ENCODE data around the gene PURA. TPM values are rescaled to one million over a fixed set of nuclear protein-coding genes. Genes with fewer than 3 reads are reported as not detected.

PURA gene
- total RNA-seq, 1 donor from 2014 or later: 30.7 TPM

DNA sequence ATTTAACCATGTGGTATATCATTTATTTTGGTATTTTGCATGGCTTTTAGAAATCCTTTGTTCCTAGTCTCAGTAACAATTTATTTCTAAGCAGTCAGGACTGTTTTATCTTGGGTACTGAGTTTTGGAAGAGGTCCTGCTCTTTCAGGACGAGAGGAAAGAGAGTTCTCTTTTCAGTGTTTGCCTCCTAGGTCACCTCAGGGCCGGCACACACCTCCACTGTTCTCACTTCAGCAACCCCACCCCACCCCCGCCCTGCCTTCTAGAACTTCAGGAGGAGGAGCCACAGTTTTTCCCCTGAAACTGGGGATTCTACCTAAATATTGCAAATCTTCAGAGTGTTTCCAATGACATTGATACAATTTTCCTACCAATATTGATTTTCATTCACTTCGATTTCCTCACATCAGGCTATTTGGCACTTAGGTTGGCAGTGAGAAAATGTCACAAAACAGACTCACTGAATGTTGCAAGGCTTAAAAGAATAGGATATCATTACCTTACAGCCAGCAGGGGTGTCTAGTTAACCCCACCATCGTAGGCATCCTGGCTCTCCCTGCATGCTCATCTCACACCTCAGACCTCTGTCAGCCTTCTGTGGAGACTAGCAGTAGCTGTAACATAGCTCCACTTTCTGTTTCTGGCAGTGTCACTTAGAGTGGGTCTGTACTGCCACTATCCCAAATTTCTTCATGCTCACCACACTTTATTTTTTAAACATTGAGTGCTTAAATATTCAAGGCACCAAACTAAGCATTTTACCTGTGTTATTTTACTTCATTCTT, 17.2 kb downstream of the PURA start:
- DNase-seq (ENCODE audit: low spot score): no peak
- intact Hi-C loops (cut with DNase I): no loop called here

DNA sequence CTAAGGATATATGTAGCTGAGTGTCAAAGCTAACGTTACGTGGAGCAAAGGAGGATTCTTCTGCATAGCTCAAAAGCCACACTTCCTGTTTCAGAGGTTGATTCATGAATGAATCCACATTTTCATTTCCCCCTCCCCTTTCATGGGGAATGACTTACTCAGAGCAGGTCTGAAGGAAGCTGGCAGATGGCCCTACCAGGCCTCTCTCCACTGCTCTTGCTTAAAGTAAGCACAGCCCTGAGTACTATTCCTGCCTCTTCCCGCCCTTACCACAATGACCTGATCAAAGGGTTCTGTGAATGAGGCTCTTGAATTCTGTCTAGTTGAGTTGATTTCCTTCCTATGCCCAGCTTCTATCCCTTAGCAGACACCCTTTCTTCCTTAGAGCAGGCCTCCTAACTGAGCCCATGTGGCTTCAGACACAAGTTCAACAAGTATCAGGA, 18.1 kb downstream of the PURA start:
- no peak for DNase-seq (ENCODE audit: low spot score)
- intact Hi-C loops (cut with DNase I): no loop called here

DNA sequence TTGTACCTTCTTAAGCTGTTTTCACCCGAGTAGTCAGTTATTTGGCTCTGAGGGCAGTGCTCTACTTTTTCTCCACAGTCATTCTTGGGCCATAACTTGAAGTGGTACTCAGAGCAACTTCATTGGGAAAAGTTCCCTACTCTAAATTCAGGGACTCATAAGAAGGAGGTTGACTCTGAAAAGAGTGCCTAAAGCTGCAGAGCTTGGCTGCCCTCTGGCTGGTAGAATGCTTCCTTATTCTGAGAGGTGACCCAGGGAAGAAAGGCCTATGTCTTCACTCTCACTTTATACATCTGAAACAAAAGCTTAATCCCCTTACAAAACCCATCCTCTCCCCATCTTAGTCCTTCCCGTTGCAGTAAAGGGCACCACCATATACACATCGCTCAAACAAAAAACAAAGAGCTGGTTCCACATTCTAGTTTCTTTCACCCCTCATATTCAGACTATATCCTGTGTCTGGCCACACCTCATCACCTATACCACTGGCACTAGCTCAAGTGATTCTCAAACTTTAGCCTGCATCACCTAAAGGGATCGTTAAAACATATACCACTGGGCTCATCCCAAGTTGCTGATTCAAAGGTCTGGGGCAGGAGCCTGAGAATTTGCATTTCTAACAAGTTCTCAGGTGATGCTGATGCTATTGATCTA, 19.7 kb downstream of the PURA start:
- intact Hi-C loops (cut with DNase I): no loop called here
- no peak for DNase-seq (ENCODE audit: low spot score)

DNA sequence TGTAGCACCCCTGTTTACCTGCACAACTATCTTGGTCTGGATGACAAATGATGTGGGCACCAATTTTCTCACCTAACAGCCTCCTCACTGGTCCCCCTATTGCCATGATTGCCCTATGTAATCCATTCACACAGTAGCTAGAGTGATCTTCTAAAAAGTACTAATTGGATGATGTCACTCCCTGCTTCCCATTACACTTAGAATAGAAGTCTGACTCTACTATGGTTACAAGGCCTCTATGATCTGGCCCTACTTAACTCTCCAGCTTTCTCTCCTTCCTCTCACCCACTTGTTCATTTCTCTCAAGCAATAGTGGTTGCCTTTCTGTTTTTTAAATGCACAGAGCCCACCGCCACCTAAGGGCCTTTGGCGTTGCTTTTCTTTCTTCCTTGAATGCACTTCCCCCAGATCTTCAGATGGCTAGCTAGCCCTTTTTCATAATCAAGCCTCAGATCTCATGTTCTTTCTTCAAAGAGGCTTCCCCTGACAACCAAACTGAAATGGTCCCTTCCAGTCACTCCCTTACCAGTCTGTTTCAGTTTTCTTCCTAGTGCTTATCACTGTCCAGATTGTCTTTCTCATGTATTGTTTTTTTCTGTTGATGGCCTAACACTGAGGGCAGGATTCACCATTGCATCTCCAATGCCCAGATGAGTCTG, 20.5 kb downstream of the PURA start:
- intact Hi-C loops (cut with DNase I): no loop called here
- no peak for DNase-seq (ENCODE audit: low spot score)

DNA sequence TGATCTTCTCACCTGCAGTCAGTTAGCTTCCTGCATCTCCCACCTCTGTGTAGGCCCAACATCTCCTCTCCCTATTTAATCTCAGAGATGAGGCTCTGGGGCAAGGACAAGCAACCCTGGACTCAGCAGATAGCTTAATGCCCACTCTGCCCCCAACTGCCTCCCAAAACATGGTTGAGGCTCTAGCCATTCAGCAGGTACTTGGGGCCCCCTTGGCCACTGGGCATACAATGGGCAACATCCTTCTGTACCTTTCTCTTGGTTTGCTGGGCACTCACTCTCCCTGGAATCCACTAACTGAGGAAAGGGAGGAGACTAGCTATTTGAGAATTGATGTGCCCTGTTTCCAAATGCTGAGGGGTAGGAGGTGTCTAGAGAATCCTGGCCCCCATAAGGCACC, 21.2 kb downstream of the PURA start:
- no peak for DNase-seq (ENCODE audit: low spot score)
- intact Hi-C loops (cut with DNase I): no loop called here

DNA sequence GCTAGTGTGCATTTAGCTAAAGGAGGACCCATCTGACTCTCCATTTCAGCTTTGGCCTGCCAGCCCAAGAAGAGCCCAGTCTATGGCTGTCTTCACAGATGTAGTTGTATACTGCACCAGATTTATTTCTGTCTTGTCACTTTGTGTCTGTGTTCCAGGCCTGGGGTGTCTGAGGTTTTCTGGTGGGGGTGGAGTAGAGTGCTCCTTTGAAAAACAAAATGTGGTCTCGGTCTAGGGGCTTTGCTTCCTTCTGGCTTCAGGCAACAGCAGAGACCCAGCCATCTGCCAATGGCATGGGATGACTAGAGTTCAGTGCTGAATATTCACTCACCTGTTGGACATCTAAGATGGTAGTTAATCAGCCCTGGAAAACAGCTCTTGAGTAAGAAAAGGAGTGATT, 22.7 kb downstream of the PURA start:
- intact Hi-C loops (cut with DNase I): no loop called here
- no peak for DNase-seq (ENCODE audit: low spot score)

DNA sequence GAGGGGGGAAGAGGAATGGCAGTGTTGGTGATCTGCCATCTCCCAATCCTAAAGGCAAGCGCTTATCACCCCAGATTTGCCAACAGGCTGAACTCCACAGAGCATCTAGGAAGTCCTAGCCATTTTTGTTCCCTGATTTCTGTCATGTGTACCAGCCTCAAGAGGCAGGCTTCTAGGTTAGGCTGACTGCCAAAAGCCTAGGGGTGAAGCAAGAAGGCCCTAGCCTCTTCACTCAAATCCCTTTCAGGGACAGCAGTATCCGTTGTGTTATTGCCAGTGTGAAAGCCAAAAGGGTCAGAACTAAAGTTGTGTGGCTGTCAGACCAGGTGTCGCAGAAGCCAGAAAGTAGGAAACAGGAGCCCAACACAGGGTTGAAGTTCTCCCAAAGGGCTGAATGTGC, 26.5 kb downstream of the PURA start:
- no peak for DNase-seq (ENCODE audit: low spot score)
- intact Hi-C loops (cut with DNase I): no loop called here

DNA sequence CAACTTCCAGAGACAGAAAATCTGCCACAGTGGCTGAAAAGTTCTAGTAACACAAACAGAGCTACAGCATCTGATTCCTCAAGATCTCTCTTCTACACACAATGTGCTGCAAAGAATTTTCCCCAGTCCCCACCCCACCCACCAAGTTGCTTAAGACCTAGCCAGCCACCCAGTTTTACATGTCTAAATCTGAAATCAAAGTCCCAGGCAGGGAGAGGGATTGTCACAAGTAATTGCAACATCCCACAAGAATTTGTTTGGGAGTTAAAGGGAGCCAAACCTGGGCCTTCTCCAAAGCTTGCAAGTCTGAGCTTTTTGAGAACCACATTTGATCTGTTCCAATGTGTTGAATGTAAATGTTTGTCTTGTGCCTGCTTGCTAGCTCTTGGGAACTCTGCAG, 27.3 kb downstream of the PURA start:
- intact Hi-C loops (cut with DNase I): no loop called here
- DNase-seq (ENCODE audit: low spot score): no peak

DNA sequence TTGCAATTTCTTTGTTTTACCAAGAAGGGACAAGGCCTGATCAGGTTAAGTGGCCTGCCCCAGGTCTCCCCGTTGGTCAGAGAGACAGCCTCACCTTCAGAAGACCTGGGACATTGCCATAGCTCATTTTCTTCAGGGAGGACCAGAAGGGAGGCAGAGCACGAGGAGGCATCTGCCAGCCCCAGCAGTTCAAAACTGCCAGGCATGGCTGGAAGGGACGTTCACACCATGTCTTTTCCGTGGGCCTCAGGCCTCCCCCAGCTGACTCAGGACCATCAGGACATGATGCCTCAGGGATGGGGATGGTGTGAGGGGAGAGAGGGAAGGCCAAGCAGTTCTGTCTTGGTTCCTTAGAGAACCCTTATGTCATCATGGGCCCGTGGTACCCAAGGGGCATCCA, 28.3 kb downstream of the PURA start:
- DNase-seq (ENCODE audit: low spot score): no peak
- intact Hi-C loops (cut with DNase I): no loop called here

DNA sequence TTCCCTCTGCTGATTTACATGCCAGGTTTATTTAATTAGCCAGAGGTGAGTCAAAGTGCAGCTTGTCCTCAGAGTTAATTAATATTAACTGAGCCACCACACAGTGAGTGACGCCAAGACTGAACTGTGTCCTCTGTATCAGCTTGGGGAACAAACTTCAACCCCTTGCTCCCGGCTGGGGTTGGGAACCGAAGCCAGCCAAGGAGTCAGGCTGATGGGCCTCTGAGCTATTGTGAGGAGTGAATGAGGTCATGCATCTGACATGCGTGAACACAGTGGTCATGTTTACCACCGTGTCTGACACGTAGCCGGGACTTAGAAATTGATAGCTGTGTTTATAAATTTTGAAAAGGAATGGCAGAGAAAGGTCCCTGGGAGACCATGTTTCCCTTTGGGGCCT, 28.9 kb downstream of the PURA start:
- intact Hi-C loops (cut with DNase I): no loop called here
- no peak for DNase-seq (ENCODE audit: low spot score)

DNA sequence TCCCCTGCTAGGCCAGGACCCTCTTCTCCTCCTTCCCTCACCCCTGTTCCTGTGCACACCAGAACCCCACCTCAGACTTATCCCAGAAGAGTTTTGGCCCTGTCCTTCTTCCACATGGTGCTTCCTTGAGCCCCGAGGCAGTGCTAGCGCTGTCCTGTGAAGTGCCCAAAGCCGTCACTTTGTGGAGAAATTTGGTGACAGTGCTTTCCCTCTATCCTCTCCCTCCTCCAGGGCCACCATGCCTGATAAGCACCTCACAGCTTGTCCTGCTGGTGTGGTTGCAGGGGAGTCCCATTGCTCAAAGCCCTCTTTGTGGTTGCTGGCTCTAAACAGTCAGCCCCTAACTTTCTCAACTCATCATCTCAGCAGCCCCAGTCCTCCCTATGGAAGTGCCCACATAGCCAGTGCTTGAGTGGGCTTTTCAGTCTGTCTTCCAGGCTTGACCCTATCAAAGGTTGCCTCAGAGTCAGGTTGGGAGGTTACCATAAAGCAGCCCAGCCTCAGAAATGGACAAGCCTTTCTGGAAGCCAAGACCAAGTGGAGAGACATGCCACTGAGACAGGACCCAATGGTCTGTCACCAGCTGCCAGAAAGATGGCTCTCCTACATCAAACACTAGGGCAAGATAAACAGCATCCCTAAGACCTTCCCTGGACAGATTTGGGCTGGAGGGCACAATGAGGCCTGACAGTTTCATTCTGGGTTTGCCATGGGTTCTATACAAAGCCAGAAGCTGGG, 29.8 kb downstream of the PURA start:
- intact Hi-C loops (cut with DNase I): loop anchor here (2.0 kb wide), 1 partner anchor 71 kb away; no protein-coding TSS in a partner anchor
- no peak for DNase-seq (ENCODE audit: low spot score)

DNA sequence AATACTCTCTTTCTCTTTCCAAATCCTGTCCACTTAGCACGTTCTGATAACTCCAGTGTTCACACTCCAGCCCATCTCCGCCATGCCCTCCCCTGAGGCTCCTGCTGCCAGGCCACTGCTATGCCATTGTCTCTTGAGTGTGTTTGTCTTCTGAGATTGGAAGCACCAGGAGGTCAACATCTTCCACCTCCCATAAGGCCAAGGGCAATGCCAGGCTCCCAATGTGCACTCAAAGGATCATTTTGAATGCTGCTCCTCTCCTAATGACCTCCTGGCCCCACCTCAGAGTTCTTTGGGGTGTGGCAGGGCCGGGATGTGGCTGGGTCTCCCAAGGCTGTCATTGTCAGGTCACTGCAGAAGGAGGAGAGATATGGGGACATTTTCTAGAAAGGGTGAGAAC, 31.3 kb downstream of the PURA start:
- DNase-seq (ENCODE audit: low spot score): no peak
- intact Hi-C loops (cut with DNase I): loop anchor here (2.0 to 5.0 kb wide), 2 partner anchors 38 to 72 kb away; no protein-coding TSS in a partner anchor

DNA sequence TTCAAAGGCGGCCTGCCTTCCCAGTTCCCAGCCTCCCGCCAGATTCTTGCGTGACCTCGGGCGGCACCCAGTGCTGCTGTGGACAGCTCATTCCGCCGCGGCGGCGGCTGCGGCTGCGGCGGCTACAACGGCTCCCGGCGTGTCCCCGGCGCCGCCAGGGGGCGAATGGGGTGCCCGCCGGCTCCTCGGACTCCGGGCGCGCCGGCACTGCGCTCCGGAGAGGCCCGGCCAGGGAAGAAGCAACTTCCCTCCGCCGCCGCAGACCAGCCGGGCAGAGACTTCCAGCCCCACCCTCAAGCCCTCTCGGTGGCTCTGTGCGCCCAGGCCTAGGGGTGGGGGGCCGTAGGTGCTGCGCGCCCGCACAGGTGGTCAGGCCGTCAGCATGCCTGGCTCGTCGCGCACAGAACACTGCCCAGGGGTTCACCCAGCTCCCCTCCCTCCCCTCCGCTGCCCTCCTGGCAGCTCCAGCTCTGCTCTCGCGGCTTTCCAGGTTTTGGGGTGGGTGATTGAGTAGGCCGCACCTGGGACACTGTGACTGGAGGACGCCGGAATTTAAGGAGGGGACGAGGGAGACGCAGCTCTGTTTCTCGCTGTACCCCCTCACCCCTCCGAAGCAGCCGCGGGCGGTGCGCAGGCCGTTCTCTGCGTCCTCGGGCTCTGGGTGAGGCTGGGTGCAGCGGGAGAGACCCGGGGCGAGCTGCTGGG, 32.1 kb downstream of the PURA start:
- intact Hi-C loops (cut with DNase I): loop anchor here (2.0 to 5.0 kb wide), 2 partner anchors 39 to 73 kb away; no protein-coding TSS in a partner anchor
- DNase-seq (ENCODE audit: low spot score): peak; percentile 84

DNA sequence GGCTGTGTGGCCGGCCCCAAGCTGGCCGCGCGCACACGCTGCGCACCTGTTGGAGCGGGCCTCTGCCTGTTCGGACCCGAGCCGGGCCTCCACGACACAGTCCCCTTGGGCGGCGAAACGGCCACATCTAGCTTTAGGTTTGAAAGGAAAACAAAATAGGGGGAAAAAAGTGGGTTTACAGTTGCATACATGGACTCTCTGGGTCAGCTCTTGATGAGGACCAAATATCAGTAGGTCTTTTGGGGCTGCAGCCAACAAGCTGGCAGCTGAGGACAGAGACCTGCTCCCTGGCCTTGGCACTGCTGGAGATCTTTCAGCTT, 32.6 kb downstream of the PURA start:
- DNase-seq (ENCODE audit: low spot score): no peak
- intact Hi-C loops (cut with DNase I): loop anchor here (5.0 kb wide), 1 partner anchor 39 kb away; no protein-coding TSS in a partner anchor

DNA sequence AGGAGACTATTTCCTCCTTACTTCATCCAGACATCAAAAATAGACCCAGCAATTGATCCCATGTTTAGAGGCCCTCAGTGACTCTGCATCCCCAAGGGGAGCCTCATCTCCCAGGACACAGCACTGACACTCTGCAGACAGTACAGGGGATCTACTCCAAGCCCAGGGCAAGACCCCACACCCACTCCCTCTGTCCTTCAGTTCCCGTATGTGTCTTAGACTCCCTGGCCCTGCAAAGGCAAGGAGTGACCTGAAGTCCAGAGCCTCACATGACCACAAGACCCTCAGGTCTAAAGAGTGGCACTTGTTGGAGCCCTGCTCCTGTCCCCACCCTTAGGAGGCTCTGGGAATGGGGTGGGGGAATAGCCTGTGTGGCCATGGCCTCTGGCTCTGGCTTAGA, 33.6 kb downstream of the PURA start:
- no peak for DNase-seq (ENCODE audit: low spot score)

DNA sequence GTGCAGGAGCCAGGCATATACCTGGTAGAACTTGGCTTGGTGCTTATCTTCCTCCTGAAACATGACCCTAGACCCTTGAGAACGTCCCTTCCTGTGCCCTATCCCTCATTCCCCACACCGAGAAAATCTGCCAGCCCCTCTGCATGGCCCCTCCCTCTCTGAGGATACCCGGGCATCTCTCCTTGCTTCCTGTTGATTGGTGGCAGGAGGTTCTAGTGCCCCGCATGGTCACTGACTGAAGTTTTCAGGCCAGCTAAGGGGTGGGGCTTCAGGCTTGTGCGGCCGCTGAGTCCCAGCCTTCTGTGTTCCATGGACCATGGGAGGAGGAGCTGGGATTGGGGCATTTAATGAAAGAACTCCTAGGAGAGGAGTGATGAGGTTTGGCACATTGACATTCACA, 34.6 kb downstream of the PURA start:
- intact Hi-C loops (cut with DNase I): loop anchor here (5.0 kb wide), 1 partner anchor 41 kb away; no protein-coding TSS in a partner anchor
- DNase-seq (ENCODE audit: low spot score): no peak

More for the DNA sequence above, 33.6 kb downstream of the PURA start:
- intact Hi-C loops (cut with DNase I): loop anchor here (5.0 kb wide), 1 partner anchor 40 kb away; no protein-coding TSS in a partner anchor

DNA sequence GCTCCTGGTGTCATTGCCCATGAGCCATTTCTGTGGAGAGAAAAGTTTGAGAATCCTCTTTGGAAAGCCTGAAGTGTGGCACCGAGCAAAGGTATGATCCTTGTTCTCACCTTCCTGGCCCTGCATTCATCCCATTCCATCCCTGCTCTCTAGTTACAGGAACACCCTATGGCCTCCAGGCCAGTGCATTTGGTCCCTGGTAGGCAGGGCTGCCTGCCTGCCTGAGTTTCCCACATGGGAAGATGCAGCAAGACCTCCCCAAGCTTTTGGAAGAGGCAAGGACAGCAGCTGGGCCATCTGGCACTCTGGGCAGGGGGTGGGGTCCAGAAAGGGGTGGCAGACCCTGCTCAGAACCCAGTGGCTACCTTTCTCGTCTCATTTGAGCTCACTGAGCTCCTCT, 36.3 kb downstream of the PURA start:
- no peak for DNase-seq (ENCODE audit: low spot score)
- intact Hi-C loops (cut with DNase I): no loop called here

DNA sequence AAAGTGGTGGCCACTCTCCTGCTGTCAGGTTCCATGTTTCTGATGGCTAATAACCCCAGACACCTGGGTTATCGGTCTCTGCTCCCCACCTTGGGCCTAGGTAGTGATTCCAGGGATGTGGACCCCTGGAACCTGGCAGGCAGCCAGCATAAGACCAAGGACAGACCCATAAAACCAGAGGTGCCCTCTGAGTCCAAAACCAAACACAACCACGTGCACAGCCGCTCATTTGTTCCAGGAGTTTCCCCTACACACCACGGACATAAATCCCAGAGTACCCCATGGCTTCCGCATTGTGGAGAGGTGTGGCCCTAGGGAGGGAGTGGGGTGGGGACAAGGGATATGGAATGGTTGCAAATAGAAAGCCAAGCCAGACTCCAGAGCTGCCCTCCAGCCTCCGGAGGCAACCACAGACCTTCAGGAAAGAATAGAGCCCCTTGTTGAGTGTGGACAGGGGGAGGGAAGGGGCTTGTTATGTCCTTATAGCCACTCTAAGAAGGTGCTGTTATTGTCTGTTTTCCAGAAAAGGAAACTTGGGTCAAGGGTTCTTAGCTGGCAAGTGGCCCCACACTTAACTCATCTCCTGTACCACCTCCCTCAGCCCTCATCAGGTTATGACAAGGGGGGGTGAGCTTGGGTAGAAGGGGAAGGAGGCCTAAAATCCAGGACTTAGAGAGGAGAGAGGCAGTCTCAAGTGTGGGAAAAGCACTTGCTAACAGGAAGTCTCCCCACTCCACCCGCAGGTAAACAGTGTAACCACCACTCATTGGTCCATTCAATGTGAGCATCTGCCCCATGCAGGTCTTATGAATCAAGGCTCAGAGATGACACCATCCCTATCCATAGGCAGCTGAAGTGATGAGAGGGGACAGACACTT, 37.5 kb downstream of the PURA start:
- no peak for DNase-seq (ENCODE audit: low spot score)

More for the DNA sequence above, 37.5 kb downstream of the PURA start:
- intact Hi-C loops (cut with DNase I): no loop called here
